ENCODE measurements around the gene ABCC10.
"Not testable (repeated sequence)": the region's sequence is repeated elsewhere in the genome, so short reads cannot be mapped to it uniquely, and the experiment has no call there.

Gene ABCC10

DNA sequence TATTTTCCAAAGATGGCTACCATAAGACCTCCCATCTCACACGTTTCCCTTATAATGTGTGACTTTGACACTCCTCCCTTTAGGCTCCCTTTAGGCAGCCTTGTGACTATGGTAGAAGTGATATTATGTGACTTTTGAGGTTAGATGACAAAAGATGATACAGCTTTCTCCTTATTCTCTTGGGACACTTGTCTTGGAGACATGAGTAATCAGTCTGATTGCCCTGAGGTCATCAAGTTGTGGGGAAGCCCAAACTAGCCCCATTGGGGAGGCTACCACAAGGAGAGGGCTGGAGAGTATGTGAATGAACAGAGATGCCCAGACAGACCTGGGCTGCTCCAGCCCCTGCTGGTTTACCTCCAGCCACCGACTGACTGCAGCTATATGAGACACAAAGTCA, 38.6 kb downstream of the ABCC10 start:
- no peak for DNase-seq (ENCODE audit: low read depth, low spot score)
- no peak overlapping the region for H3K9ac ChIP-seq (ENCODE audit: insufficient read length)
- no peak for TF ChIP-seq POLR2AphosphoS5 (IDR thresholded peaks at IDR 0.05; ENCODE audit: borderline replicate concordance, low read depth, low read length)
- no peak for TF ChIP-seq FOXP2 (optimal IDR thresholded peaks at IDR 0.05; ENCODE audit: control extremely low read depth, extremely low read length, insufficient read depth)
- no peak for TF ChIP-seq EZH2 (IDR thresholded peaks at IDR 0.05)

DNA sequence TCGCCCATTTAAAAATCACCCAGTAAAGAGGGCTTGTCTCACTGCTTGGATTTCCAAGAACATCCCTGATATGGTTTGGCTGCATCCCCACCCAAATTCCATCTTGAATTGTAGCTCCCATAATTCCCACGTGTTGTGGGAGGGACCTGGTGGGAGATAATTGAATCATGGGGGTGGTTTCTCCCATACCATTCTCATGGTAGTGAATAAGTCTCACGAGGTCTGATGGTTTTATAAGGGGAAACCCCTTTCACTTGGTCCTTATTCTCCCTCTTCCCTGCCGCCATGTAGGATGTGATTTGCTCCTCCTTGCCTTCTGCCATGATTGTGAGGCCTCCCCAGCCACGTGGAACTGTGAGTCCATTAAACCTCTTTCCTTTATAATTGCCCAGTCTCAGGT, 39.9 kb downstream of the ABCC10 start:
- H3K9me3 ChIP-seq (ENCODE audit: low read depth, low read length); H3K4me3 ChIP-seq; H3K36me3 ChIP-seq (ENCODE audit: insufficient read depth, low read length); H3K27ac ChIP-seq; DNase-seq (ENCODE audit: low read depth, low spot score); H3K9ac ChIP-seq (ENCODE audit: insufficient read length): not testable (repeated sequence)

More for the DNA sequence above, 38.6 kb downstream of the ABCC10 start:
- Histone ChIP-seq H3K36me3 (ENCODE audit: insufficient read depth, low read length) (no peaks in the 10 kb centered on the region), H3K9me3 (ENCODE audit: low read depth, low read length) (no peaks in the 10 kb centered on the region), H3K27ac (no peak overlapping the region), H3K4me3 (no peak overlapping the region)

DNA sequence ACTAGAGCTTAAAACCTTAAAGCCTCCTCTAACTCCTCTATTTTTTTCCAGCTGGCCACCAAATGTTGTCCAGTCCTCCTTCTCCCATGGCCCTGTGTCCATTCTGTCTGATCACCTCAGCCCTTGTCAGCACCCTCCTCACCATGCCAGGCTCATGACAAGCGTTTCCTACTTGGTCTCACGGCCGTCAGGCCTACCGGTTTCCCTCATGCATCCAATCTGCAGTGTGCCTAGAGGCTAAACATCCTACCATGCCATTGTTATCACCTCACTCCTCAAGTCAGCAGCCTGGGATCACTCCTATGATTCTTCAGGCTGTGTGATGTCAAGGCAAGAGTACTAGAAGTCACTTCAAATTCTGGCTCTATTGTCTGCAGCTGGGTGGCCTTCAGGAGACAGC, 40.4 kb downstream of the ABCC10 start:
- Histone ChIP-seq H3K4me3 (no peak overlapping the region), H3K9ac (ENCODE audit: insufficient read length) (no peak overlapping the region), H3K9me3 (ENCODE audit: low read depth, low read length) (no peaks in the 10 kb centered on the region), H3K27ac (no peak overlapping the region), H3K36me3 (ENCODE audit: insufficient read depth, low read length) (no peaks in the 10 kb centered on the region)
- TF ChIP-seq POLR2AphosphoS5 (IDR thresholded peaks at IDR 0.05; ENCODE audit: borderline replicate concordance, low read depth, low read length) (no peak), FOXP2 (optimal IDR thresholded peaks at IDR 0.05; ENCODE audit: control extremely low read depth, extremely low read length, insufficient read depth) (no peak), EZH2 (IDR thresholded peaks at IDR 0.05) (no peak)
- no peak for DNase-seq (ENCODE audit: low read depth, low spot score)

DNA sequence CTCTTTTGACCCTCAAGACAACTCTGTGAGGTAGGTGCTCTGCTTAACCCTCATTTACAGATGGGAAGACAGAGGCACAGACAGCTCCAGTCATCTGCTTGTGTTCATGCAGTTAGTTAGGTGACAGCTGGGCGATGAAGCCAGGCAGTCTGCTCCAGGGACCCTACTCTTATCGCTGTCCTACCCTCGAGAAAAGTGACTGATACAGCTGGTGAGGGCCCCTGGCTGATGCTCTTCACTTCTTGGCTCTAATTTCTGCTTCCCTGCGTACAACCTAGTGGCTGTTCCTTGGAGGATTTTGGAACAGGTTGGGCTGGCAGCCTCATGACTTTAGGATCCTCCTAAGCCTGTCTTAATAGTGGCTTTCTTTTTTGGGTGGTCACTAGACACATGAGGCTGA, 40.9 kb downstream of the ABCC10 start:
- no peak overlapping the region for H3K4me3 ChIP-seq
- no peak for TF ChIP-seq EZH2 (IDR thresholded peaks at IDR 0.05)
- no peak for TF ChIP-seq FOXP2 (optimal IDR thresholded peaks at IDR 0.05; ENCODE audit: control extremely low read depth, extremely low read length, insufficient read depth)
- TF ChIP-seq POLR2AphosphoS5 (IDR thresholded peaks at IDR 0.05; ENCODE audit: borderline replicate concordance, low read depth, low read length): no peak
- H3K27ac ChIP-seq: no peak overlapping the region
- H3K9me3 ChIP-seq (ENCODE audit: low read depth, low read length): no peaks in the 10 kb centered on the region
- no peak overlapping the region for H3K9ac ChIP-seq (ENCODE audit: insufficient read length)
- no peaks in the 10 kb centered on the region for H3K36me3 ChIP-seq (ENCODE audit: insufficient read depth, low read length)
- DNase-seq (ENCODE audit: low read depth, low spot score): no peak

DNA sequence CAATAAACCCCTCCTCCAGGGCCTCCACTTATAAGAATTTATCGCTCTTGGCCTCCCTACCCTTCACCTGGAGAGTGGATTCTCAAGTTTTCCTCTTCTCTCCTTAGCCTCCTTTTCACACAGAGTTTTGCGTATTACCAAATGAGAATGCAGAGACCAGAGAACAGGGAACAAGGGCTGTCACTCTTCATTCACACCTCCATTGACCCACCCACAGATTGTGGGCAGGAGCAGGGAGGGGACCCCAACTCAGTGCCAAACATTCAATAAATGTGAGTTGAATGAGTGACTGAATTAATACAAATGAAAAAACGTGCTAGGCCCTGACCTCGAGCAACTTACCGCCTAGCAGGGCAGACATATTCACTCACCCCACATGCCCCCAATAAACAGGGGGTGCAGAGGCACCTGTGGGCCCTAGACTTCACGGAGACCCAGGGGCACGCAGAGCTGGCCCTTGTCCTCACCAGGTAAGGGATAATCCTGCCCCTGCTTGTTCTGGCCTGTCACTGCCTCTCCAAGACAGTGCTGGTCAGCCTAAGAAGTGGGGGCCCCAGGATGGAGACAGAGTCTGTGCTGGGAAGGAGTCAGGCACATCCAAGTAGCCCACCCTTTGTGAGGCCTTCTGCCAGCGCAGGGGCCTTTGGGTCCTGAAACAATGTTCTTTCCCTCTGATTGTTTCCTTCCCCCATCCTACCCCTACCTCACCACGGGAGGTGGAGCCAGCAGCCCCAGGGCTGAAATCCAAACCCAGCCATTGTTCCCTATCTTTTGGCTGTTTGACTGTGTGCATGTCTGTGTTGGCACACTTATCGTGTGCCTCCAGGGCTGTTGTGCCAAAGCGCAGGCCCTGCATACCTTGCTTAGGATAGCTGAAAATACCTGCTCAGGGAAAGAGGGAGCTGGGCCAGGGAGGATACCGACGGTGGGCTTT, 41.7 kb downstream of the ABCC10 start:
- TF ChIP-seq FOXP2 (optimal IDR thresholded peaks at IDR 0.05; ENCODE audit: control extremely low read depth, extremely low read length, insufficient read depth): no peak
- TF ChIP-seq EZH2 (IDR thresholded peaks at IDR 0.05): no peak
- TF ChIP-seq POLR2AphosphoS5 (IDR thresholded peaks at IDR 0.05; ENCODE audit: borderline replicate concordance, low read depth, low read length): no peak
- Histone ChIP-seq H3K9ac (ENCODE audit: insufficient read length) (no peak overlapping the region), H3K9me3 (ENCODE audit: low read depth, low read length) (no peaks in the 10 kb centered on the region), H3K4me3 (no peak overlapping the region), H3K36me3 (ENCODE audit: insufficient read depth, low read length) (no peaks in the 10 kb centered on the region), H3K27ac (no peak overlapping the region)
- DNase-seq (ENCODE audit: low read depth, low spot score): no peak

DNA sequence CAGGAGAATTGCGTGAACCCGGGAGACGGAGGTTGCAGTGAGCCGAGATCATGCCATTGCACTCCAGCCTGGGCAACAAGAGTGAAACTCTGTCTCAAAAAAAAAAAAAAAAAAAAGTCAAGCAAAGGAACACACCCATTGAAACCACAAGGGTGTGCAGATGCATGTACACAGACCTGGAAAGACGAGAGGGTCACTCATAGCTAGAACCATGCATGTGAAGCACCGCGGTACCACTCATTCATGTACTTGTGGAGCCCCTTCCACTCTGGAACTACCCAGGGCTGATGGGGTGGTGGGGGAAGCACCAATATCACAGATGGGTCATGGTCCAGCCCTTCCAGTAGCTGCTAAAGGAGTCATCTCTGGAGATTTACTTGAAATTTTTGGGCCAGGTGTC, 42.6 kb downstream of the ABCC10 start:
- no peaks in the 10 kb centered on the region for H3K36me3 ChIP-seq (ENCODE audit: insufficient read depth, low read length)
- no peaks in the 10 kb centered on the region for H3K9me3 ChIP-seq (ENCODE audit: low read depth, low read length)
- no peak overlapping the region for H3K9ac ChIP-seq (ENCODE audit: insufficient read length)
- TF ChIP-seq POLR2AphosphoS5 (IDR thresholded peaks at IDR 0.05; ENCODE audit: borderline replicate concordance, low read depth, low read length) (no peak), FOXP2 (optimal IDR thresholded peaks at IDR 0.05; ENCODE audit: control extremely low read depth, extremely low read length, insufficient read depth) (no peak), EZH2 (IDR thresholded peaks at IDR 0.05) (no peak)
- H3K4me3 ChIP-seq: no peak overlapping the region
- DNase-seq (ENCODE audit: low read depth, low spot score): no peak
- H3K27ac ChIP-seq: no peak overlapping the region

DNA sequence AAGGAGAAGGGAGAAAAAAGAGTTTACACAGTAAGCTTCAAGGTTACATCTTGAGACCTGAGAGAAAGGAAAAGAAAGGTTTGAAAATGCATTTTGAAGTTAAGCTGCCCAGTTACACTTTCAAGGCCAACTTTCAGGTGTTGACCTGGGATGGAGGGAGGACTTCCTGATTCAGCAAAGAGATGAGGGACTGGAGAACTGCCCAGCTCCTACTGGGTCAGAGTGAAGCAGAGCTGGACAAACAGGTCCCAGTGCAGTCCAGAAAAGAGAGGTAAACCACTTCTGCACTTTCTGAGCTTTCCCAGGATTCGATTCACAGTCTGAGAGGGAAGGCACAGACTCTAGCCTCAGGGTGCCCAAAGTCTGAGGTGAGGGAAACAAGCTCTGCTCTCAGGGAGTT, 44.1 kb downstream of the ABCC10 start:
- DNase-seq (ENCODE audit: low read depth, low spot score): no peak
- Histone ChIP-seq H3K36me3 (ENCODE audit: insufficient read depth, low read length) (no peaks in the 10 kb centered on the region), H3K9me3 (ENCODE audit: low read depth, low read length) (no peaks in the 10 kb centered on the region), H3K27ac (no peak overlapping the region), H3K4me3 (no peak overlapping the region), H3K9ac (ENCODE audit: insufficient read length) (no peak overlapping the region)
- TF ChIP-seq FOXP2 (optimal IDR thresholded peaks at IDR 0.05; ENCODE audit: control extremely low read depth, extremely low read length, insufficient read depth) (no peak), POLR2AphosphoS5 (IDR thresholded peaks at IDR 0.05; ENCODE audit: borderline replicate concordance, low read depth, low read length) (no peak), EZH2 (IDR thresholded peaks at IDR 0.05) (no peak)

DNA sequence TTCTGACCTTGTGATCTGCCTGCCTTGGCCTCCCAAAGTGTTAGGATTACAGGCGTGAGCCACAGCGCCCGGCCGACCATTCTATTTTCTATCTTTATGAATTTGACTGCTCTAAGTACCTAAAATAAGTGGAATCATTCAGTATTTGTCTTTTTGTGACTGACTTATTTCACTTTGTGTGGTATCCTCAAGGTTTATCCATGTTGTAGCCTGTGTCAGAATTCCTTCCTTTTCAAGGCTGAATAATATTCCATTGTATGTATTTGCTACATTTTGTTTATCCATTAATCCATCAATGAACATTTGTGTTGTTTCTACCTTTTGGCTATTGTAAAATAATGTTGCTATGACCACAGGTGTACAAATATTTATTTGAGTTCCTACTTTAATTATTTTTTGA, 45.2 kb downstream of the ABCC10 start:
- Histone ChIP-seq H3K27ac (no peak overlapping the region), H3K4me3 (no peak overlapping the region), H3K36me3 (ENCODE audit: insufficient read depth, low read length) (no peaks in the 10 kb centered on the region), H3K9me3 (ENCODE audit: low read depth, low read length) (no peaks in the 10 kb centered on the region), H3K9ac (ENCODE audit: insufficient read length) (no peak overlapping the region)
- TF ChIP-seq POLR2AphosphoS5 (IDR thresholded peaks at IDR 0.05; ENCODE audit: borderline replicate concordance, low read depth, low read length) (no peak), FOXP2 (optimal IDR thresholded peaks at IDR 0.05; ENCODE audit: control extremely low read depth, extremely low read length, insufficient read depth) (no peak)
- no peak for DNase-seq (ENCODE audit: low read depth, low spot score)

DNA sequence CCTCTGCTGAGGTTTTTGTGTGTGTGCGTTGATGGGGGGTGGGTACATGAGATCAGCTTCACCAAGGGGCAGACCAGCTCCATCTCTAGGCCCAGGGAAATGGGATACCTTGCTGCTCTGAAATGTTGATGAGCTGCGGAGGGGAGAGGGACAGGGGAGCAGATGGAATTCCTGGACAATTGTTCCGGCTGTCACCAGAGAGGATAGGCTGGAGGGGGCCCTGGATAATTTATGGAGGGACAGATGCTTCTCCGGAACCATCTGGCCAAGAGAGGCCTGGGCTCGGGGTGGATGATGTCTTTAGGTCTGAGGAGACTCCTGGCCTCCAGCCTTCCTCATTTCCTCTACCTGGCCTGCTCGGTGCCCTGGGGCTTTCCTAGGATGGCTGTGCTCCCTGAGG, 48.2 kb downstream of the ABCC10 start:
- Histone ChIP-seq H3K36me3 (ENCODE audit: insufficient read depth, low read length) (no peaks in the 10 kb centered on the region), H3K9ac (ENCODE audit: insufficient read length) (no peak overlapping the region), H3K27ac (no peak overlapping the region), H3K9me3 (ENCODE audit: low read depth, low read length) (no peaks in the 10 kb centered on the region), H3K4me3 (no peak overlapping the region)
- DNase-seq (ENCODE audit: low read depth, low spot score): no peak
- TF ChIP-seq EZH2 (IDR thresholded peaks at IDR 0.05) (no peak), FOXP2 (optimal IDR thresholded peaks at IDR 0.05; ENCODE audit: control extremely low read depth, extremely low read length, insufficient read depth) (no peak)

All from SK-N-MC (cell line).